ENCODE data around the gene DGKG.

DGKG gene

GRCh38 chr3:186143250-186143649 lies 218.8 kb downstream of the DGKG start:
- no peak for DNase-seq (ENCODE audit: low read depth in 2 of 2)

- DNase-seq (ENCODE audit: low read depth in 2 of 2), result no peak
Measured at GRCh38 chr3:186142393-186142932, 219.6 kb downstream of the DGKG start.

GRCh38 chr3:186141790-186142189 lies 220.2 kb downstream of the DGKG start:
- DNase-seq (ENCODE audit: low read depth in 2 of 2), result no peak

- DNase-seq (ENCODE audit: low read depth in 2 of 2), result no peak
Measured at GRCh38 chr3:186138272-186138981, 223.6 kb downstream of the DGKG start.

GRCh38 chr3:186137051-186137685 lies 224.9 kb downstream of the DGKG start:
- no peak for DNase-seq (ENCODE audit: low read depth in 2 of 2)

GRCh38 chr3:186133980-186134379 lies 228.1 kb downstream of the DGKG start:
- no peak for DNase-seq (ENCODE audit: low read depth in 2 of 2)

GRCh38 chr3:186132487-186132886 lies 229.5 kb downstream of the DGKG start:
- no peak for DNase-seq (ENCODE audit: low read depth in 2 of 2)

GRCh38 chr3:186129206-186129605 lies 232.8 kb downstream of the DGKG start:
- no peak for DNase-seq (ENCODE audit: low read depth in 2 of 2)

- no peak for DNase-seq (ENCODE audit: low read depth in 2 of 2)
Measured at GRCh38 chr3:186128158-186128557, 233.9 kb downstream of the DGKG start.

- DNase-seq (ENCODE audit: low read depth in 2 of 2), result no peak
Measured at GRCh38 chr3:186127463-186127862, 234.6 kb downstream of the DGKG start.

- DNase-seq (ENCODE audit: low read depth in 2 of 2), result no peak
Measured at GRCh38 chr3:186125118-186125517, 236.9 kb downstream of the DGKG start.

GRCh38 chr3:186124592-186124991 lies 237.4 kb downstream of the DGKG start:
- no peak for DNase-seq (ENCODE audit: low read depth in 2 of 2)

GRCh38 chr3:186123012-186123411 lies 239.0 kb downstream of the DGKG start:
- no peak for DNase-seq (ENCODE audit: low read depth in 2 of 2)

- DNase-seq (ENCODE audit: low read depth in 2 of 2), result no peak
Measured at GRCh38 chr3:186121968-186122367, 240.1 kb downstream of the DGKG start.

GRCh38 chr3:186121278-186121677 lies 240.8 kb downstream of the DGKG start:
- DNase-seq (ENCODE audit: low read depth in 2 of 2), result no peak

- DNase-seq (ENCODE audit: low read depth in 2 of 2), result no peak
Measured at GRCh38 chr3:186119499-186119898, 242.5 kb downstream of the DGKG start.

- no peak for DNase-seq (ENCODE audit: low read depth in 2 of 2)
Measured at GRCh38 chr3:186118692-186119091, 243.3 kb downstream of the DGKG start.

- DNase-seq (ENCODE audit: low read depth in 2 of 2), result no peak
Measured at GRCh38 chr3:186117521-186118134, 244.4 kb downstream of the DGKG start.

GRCh38 chr3:186115239-186115996 lies 246.6 kb downstream of the DGKG start:
- no peak for DNase-seq (ENCODE audit: low read depth in 2 of 2)

- no peak for DNase-seq (ENCODE audit: low read depth in 2 of 2)
Measured at GRCh38 chr3:186110975-186111974, 250.8 kb downstream of the DGKG start.

Measured in activated CD4-positive, alpha-beta T cell treated with anti-CD3 and anti-CD28 coated beads for 24 hours (primary cell).